Measurements from ENCODE around the gene TINAGL1. TPM values are rescaled to one million over a fixed set of nuclear protein-coding genes. Genes with fewer than 3 reads are reported as not detected.

The TINAGL1 gene
- total and polyA plus RNA-seq, 2 donors (not counting 3 experiments of a cell fraction or from before 2014, with no cell fraction given): 312 to 477 TPM

- ChIA-PET POLR2A (no interaction called here), CTCF (interaction anchor here (1.9 kb wide), 1 partner anchor 16 kb away, joined by 4 read pairs; no protein-coding TSS in a partner anchor)
- Histone ChIP-seq H3K9me1 (replicated peaks; ENCODE audit: control insufficient read depth, extremely low read depth, insufficient read depth, low read length) (no peaks in the 10 kb centered on the region), H3K36me3 (ENCODE audit: control insufficient read depth in 2 of 2, extremely low read depth in 1 of 2, insufficient read depth in 2 of 2, low read length in 2 of 2) (no peaks in the 10 kb centered on the region), H2AFZ (ENCODE audit: low read depth, low read length) (no peak overlapping the region), H3K4me1 (ENCODE audit: control insufficient read depth, extremely low read depth, insufficient read depth, low read length) (peaks cover 17% of the 10 kb centered on the region), H3K4me3 (replicated peaks in 1 of 3; ENCODE audit: insufficient read depth in 1 of 3, low read depth in 1 of 3, low read length in 3 of 3) (no peak overlapping the region), H3K9ac (replicated peaks; ENCODE audit: extremely low read depth, insufficient read depth, low read length) (no peak overlapping the region), H3K27me3 (ENCODE audit: control insufficient read depth in 2 of 2, insufficient read depth in 2 of 2, low read length in 2 of 2) (no peaks in the 10 kb centered on the region), H3K9me3 (replicated peaks; ENCODE audit: control insufficient read depth, insufficient read depth, low read length) (no peaks in the 10 kb centered on the region), H4K20me1 (replicated peaks; ENCODE audit: control insufficient read depth, extremely low read depth, insufficient read depth, low read length) (no peaks in the 10 kb centered on the region), H3K79me2 (ENCODE audit: control insufficient read depth, insufficient read depth, low read length) (no peaks in the 10 kb centered on the region), H3K27ac (ENCODE audit: insufficient read depth, low read depth, low read length) (no peak overlapping the region), H3K4me2 (ENCODE audit: insufficient read depth, low read length) (no peak overlapping the region)
- no peak for FAIRE-seq
- BruUV-seq (replicated peaks): no TSS peak
- no peak for TF ChIP-seq POLR2AphosphoS5 (IDR thresholded peaks at IDR 0.05; ENCODE audit: insufficient read depth, low read depth, low read length)
- intact Hi-C loops (cut with micrococcal nuclease) (no loop called here), dilution Hi-C loops (cut with MboI; ENCODE audit: extremely low pct_ligation_motif_present, low sequenced_read_pairs) (no loop called here)
- DNase-seq (ENCODE audit: low read depth, low spot score): no peak
Observed at GRCh38 chr1:31567956-31568570, 8.3 kb upstream of the TINAGL1 start.

GRCh38 chr1:31568895-31569595, 7.3 kb upstream of the TINAGL1 start:
- POLR2A ChIA-PET: no interaction called here

More at GRCh38 chr1:31568895-31569595, 7.3 kb upstream of the TINAGL1 start:
- Histone ChIP-seq H4K20me1 (replicated peaks; ENCODE audit: control insufficient read depth, extremely low read depth, insufficient read depth, low read length) (no peaks in the 10 kb centered on the region), H3K9me1 (replicated peaks; ENCODE audit: control insufficient read depth, extremely low read depth, insufficient read depth, low read length) (no peaks in the 10 kb centered on the region), H3K4me2 (ENCODE audit: insufficient read depth, low read length) (no peak overlapping the region), H3K9me3 (replicated peaks; ENCODE audit: control insufficient read depth, insufficient read depth, low read length) (no peaks in the 10 kb centered on the region), H3K9ac (replicated peaks; ENCODE audit: extremely low read depth, insufficient read depth, low read length) (no peak overlapping the region), H2AFZ (ENCODE audit: low read depth, low read length) (no peak overlapping the region), H3K4me3 (replicated peaks in 1 of 3; ENCODE audit: insufficient read depth in 1 of 3, low read depth in 1 of 3, low read length in 3 of 3) (no peak overlapping the region), H3K4me1 (ENCODE audit: control insufficient read depth, extremely low read depth, insufficient read depth, low read length) (peaks cover 14% of the 10 kb centered on the region), H3K36me3 (ENCODE audit: control insufficient read depth in 2 of 2, extremely low read depth in 1 of 2, insufficient read depth in 2 of 2, low read length in 2 of 2) (no peaks in the 10 kb centered on the region), H3K27ac (ENCODE audit: insufficient read depth, low read depth, low read length) (no peak overlapping the region), H3K27me3 (ENCODE audit: control insufficient read depth in 2 of 2, insufficient read depth in 2 of 2, low read length in 2 of 2) (no peaks in the 10 kb centered on the region), H3K79me2 (ENCODE audit: control insufficient read depth, insufficient read depth, low read length) (peaks cover under 1% of the 10 kb centered on the region)
- CTCF ChIA-PET: interaction anchor here (1.9 kb wide), 1 partner anchor 16 kb away, joined by 4 read pairs; no protein-coding TSS in a partner anchor
- DNase-seq (ENCODE audit: low read depth, low spot score): no peak
- intact Hi-C loops (cut with micrococcal nuclease) (no loop called here), dilution Hi-C loops (cut with MboI; ENCODE audit: extremely low pct_ligation_motif_present, low sequenced_read_pairs) (no loop called here)
- no peak for FAIRE-seq
- no TSS peak for BruUV-seq (replicated peaks)
- TF ChIP-seq MAX (IDR thresholded peaks at IDR 0.05; ENCODE audit: insufficient read depth, insufficient read length) (no peak), GATA2 (IDR thresholded peaks at IDR 0.05; ENCODE audit: insufficient read depth, insufficient read length, low read depth, low read length) (no peak)

All from endothelial cell of umbilical vein (primary cell).